T-helper 1 cell treated with Interleukin-12 subunit alpha and Interleukin-12 subunit beta and Interleukin-4 antibody, amounts not matched to agents 30 μg/mL and 1 μg/mL, for 36 hours (primary cell): Measurements from ENCODE around the gene MAP3K1.
"Not testable (repeated sequence)": the region's sequence is repeated elsewhere in the genome, so short reads cannot be mapped to it uniquely, and the experiment has no call there.

ENCODE experiments used
- H3K27ac Mint-ChIP-seq: one replicate; pipeline ENCODE4 v1.8.0; 2021; ENCODE audit warnings: mild to moderate bottlenecking, mixed read lengths
- H3K27me3 Mint-ChIP-seq: one replicate; pipeline ENCODE4 v1.8.0; 2021; ENCODE audit warnings: low read depth, mixed read lengths
- H3K36me3 Mint-ChIP-seq: one replicate; pipeline ENCODE4 v1.8.0; 2021; ENCODE audit warnings: low read depth, mixed read lengths
- H3K4me1 Mint-ChIP-seq: one replicate; pipeline ENCODE4 v1.8.0; 2021; ENCODE audit warnings: low read depth, mixed read lengths
- H3K4me3 Mint-ChIP-seq: one replicate; pipeline ENCODE4 v1.8.0; 2021; ENCODE audit warnings: mild to moderate bottlenecking, moderate library complexity, mixed read lengths
- H3K9me3 Mint-ChIP-seq: one replicate; pipeline ENCODE4 v1.8.0; 2021; ENCODE audit warnings: mixed read lengths

The MAP3K1 gene

DNA sequence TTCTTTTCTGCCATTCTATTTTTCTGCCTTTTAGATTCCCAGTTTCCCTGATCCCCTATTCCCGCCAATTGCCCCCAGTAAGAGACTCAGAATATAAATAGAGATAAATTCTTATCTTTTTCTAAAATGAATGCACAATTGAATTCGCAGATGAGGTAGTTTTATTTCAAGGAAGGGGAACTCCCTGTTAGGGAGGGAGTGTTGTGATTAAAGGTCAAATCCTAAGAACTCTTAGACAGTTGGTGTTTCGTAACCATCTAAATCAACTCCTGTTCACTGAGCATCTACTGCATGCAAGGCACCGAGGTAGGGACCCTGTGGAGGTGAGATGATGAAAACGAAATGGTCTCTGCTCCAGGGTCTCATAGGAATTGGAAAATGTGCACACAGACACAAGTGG, 7.7 kb upstream of the MAP3K1 start:
- Mint-ChIP-seq H3K4me3 (no peak overlapping the region), H3K9me3 (no peaks in the 10 kb centered on the region), H3K27ac (no peak overlapping the region), H3K27me3 (peaks cover 4% of the 10 kb centered on the region), H3K36me3 (peaks cover under 1% of the 10 kb centered on the region), H3K4me1 (peaks cover 11% of the 10 kb centered on the region)

DNA sequence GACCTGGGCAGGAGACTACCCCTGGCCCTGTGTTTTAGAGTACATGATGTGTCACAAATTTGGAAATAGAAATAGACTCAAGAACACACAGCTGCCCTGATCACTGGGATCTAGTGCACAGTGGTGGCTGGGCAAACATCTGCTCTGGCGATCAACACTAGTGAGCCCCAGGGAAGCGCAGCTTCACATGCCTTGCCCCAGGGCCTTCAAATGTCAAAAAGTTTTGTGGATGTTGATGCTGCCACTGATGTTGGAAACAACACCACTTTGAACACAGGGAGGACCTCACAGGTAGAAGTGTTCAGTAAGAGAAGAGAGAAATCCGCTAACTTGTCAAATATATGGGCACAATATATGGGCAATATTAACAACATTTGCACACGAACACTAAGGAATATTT, 7.1 kb upstream of the MAP3K1 start:
- Mint-ChIP-seq H3K36me3 (peaks cover 4% of the 10 kb centered on the region), H3K27ac (no peak overlapping the region), H3K4me3 (no peak overlapping the region), H3K4me1 (peaks cover 12% of the 10 kb centered on the region), H3K27me3 (peaks cover 5% of the 10 kb centered on the region), H3K9me3 (no peaks in the 10 kb centered on the region)

DNA sequence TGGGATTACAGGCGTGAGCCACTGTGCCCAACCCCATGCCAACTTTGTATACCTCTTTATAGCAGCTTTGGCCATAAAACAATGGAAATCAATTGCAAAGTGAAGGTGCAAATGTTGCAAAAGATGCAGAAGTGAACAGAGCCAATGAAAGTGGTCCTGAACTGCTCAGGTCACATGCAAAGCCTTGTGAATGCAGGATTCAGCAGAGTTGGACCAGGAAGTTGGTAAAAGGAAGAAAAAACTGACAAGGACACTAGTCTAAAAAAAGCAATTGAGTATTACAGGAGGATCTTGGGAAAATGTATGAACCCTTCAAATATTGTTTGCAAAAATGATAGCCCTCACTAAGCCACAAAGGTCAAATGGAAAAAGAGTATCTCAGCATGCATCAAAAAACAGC, 4.5 kb upstream of the MAP3K1 start:
- Mint-ChIP-seq H3K4me3 (no peak overlapping the region), H3K36me3 (peaks cover 5% of the 10 kb centered on the region), H3K4me1 (peaks cover 14% of the 10 kb centered on the region), H3K27ac (no peak overlapping the region), H3K27me3 (peaks cover 7% of the 10 kb centered on the region), H3K9me3 (no peaks in the 10 kb centered on the region)

DNA sequence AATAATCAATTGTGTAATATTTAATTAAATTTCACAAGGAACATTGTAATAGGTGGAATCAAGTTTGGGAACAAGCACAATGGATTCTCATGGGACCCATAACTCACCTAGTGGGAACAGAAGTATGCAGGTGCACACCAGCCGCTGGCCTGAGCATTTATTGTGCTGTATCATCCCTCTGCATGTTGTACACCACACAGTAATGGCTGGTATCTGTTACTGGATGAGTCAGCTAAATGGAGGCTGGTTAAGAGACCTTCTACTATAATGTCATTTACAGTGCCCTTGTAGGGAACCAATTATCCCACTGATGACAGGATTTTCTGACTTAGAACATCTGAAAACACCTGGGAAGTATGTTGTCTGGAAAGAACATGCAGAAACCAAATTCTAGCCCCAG, 3.2 kb upstream of the MAP3K1 start:
- Mint-ChIP-seq H3K27ac (no peak overlapping the region), H3K9me3 (no peaks in the 10 kb centered on the region), H3K36me3 (peaks cover 8% of the 10 kb centered on the region), H3K4me3 (no peak overlapping the region), H3K27me3 (peaks cover 7% of the 10 kb centered on the region), H3K4me1 (peaks cover 15% of the 10 kb centered on the region)

DNA sequence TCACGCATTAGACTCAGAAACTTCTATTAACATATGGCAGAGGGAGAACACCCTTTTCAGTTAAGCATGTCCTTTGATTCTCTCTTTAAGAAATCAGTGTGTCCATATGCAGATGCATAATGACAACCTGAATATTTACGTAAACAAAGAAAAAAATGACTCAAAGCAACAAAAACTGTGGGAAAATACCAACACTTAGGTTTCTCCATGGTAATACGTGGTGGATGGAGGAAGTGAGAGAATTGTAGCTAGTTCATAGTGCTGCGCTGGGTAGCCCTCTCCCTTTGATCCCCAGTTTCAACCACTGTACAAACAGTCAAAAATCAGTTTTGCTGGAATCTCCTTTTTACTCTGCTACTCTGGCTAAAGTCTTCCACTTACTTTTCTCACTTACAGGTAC, 2.0 kb upstream of the MAP3K1 start:
- Mint-ChIP-seq H3K4me3 (peak overlapping the region; percentile 83), H3K9me3 (no peaks in the 10 kb centered on the region), H3K27ac (peak overlapping the region; percentile 18), H3K36me3 (peaks cover 13% of the 10 kb centered on the region), H3K4me1 (peaks cover 25% of the 10 kb centered on the region), H3K27me3 (peaks cover 3% of the 10 kb centered on the region)

DNA sequence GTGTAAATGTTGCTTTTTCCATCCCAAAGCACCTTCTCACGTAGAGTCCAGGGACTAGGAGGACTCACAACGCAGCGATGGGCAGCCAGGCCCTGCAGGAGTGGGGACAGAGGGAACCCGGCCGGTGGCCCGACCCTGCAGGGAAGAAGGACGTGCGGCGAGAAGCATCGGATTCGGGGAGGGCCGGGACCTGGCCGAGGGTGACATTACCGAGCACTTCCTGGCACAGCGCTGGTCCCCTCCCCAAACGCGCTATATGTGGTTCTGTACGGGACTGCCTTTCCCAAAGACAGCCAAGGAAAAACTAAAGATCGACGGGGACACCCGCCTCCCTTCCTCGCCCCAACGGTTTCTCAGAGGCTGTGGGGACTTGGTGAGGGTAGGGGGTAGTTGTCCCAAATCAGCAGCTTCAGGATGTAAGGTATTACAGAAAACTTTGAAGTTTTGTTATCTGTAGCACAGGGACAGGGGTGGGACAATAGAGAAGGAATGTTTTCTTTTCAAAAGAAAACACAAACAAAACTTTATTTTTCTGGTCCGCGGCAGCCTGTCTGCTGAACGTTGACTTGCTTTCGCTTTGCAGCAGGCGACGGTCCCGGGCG, 887 bp upstream of the MAP3K1 start:
- peaks cover 33% of the 10 kb centered on the region for H3K4me1 Mint-ChIP-seq
- no peaks in the 10 kb centered on the region for H3K9me3 Mint-ChIP-seq
- peaks cover 3% of the 10 kb centered on the region for H3K27me3 Mint-ChIP-seq
- peaks cover 14% of the 10 kb centered on the region for H3K36me3 Mint-ChIP-seq
- peak overlapping the region; percentile 83 for H3K4me3 Mint-ChIP-seq
- peak overlapping the region; percentile 81 for H3K27ac Mint-ChIP-seq

DNA sequence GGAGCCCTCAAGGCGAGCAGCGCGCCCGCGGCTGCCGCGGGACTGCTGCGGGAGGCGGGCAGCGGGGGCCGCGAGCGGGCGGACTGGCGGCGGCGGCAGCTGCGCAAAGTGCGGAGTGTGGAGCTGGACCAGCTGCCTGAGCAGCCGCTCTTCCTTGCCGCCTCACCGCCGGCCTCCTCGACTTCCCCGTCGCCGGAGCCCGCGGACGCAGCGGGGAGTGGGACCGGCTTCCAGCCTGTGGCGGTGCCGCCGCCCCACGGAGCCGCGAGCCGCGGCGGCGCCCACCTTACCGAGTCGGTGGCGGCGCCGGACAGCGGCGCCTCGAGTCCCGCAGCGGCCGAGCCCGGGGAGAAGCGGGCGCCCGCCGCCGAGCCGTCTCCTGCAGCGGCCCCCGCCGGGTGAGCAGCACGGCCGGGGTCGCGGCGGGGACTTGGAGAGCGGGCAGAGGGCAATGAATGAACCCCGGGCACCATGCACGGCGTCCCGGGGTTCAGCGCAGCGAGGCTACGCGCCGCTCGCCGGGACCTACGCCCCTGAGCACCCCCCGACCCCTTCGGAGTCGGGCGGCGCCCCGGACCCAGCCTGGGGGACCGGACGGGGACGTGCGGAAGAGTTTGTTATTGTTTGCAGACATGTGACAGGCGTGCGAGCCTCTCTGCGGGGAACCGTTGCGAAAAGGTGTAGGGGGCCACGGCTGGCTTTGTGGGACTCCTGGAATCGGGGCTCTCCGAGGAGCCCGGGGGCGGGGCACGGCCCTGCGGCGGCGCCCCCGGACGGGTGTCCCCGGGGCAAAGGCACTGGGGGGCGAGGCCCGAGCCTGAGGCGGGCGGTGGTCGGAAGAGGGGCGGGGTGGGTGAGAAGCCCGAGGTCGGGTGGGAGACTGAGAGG, 553 bp downstream of the MAP3K1 start:
- Mint-ChIP-seq H3K4me1 (peaks cover 40% of the 10 kb centered on the region), H3K27ac (peak overlapping the region; percentile 52), H3K27me3 (peaks cover 3% of the 10 kb centered on the region), H3K9me3 (no peaks in the 10 kb centered on the region), H3K36me3 (peaks cover 18% of the 10 kb centered on the region), H3K4me3 (peak overlapping the region; percentile 91)

DNA sequence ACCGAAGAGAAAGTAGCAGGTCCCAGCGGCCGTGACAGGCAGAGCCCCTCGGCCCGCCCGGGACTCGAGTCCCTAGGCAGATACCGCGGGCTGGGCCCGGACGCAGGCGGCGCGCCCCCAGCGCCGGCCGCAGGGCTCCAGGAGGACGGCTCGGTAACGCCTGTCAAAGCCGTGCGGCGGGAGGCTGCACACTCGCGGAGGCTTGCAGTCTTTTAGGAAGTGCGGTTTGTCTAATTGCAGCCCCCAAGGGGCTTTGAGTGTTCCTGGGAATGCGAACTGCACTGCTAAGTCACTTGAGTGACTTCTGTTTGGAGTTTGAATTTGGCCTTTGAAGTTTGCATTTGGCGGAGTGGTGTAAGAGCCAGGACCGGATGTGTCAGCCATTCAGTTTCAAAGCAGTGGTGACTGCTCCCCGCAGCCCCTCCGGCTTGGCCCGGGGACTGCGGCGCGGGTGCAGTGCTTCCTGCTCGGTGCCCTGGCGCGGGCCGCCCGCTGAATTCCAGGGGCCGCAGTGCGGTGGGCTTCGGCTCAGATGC, 1.3 kb downstream of the MAP3K1 start:
- Mint-ChIP-seq H3K4me3 (peak overlapping the region; percentile 91), H3K9me3 (no peaks in the 10 kb centered on the region), H3K36me3 (peaks cover 21% of the 10 kb centered on the region), H3K27me3 (peaks cover 3% of the 10 kb centered on the region), H3K27ac (peak overlapping the region; percentile 91), H3K4me1 (peaks cover 38% of the 10 kb centered on the region)

DNA sequence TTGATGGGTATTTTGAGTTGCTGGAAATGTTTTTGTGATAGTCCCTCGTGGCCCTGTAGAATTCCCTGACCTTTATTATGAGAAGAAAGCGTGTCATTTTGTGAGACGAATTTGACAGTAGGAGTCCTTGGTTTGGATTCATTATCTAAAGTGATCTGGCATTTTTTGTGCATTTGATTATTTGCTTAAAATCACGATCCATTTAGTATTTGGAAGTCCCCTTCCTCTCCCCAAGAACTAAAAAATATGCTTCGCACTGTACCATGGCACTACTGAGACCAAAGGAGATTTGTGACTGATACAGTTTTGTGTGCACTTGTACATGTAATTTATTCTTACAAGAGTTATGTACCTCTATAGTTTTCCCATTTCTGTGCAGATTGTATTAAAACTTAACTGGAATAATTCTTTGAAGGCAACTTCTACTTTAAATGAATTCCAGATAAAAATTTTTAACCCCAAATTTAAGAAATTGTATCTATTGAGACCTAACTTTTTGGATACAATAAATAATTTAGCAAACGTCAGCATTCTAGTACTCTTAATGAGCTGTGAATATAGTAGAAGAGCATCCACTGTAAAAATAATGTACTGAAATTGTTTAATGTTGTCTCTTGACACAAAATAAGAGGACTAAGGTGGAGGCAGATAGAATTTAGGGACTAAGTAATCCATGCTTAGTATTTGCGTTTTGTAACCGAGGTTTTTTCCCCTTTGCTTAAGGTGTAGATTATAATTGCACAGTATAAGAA, 2.1 kb downstream of the MAP3K1 start:
- Mint-ChIP-seq H3K4me3 (peak overlapping the region; percentile 91), H3K27me3 (peaks cover 3% of the 10 kb centered on the region), H3K27ac (peak overlapping the region; percentile 91), H3K9me3 (no peaks in the 10 kb centered on the region), H3K36me3 (peaks cover 23% of the 10 kb centered on the region), H3K4me1 (peaks cover 38% of the 10 kb centered on the region)

DNA sequence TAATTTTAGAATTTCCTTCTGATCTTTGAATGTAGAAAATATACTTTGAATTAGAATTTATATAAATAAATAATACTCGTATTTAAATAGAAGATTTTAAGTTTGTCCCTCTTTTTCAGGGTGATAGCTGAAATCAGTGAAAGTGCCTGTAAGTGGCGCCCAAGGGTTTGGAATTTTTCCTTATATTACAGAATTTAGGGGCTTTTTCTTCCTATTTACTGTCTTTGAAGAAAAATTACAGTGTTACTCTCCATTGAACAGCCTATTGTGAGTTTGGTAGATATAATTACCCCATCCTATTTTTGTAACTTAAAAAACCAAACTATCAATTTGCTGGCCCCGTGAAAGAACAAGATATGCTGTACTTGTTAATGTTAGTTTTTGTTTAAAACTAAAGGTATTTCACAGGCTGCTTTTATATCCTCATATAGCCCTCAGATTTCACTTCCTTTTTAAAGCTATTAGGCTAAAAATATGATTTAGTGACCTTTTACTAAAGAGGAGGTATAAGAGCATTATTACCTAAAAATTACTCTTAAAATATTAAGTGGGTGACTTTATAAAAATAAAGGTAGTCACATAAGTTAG, 3.2 kb downstream of the MAP3K1 start:
- Mint-ChIP-seq H3K4me1 (peaks cover 41% of the 10 kb centered on the region), H3K27me3 (no peaks in the 10 kb centered on the region), H3K4me3 (peak overlapping the region; percentile 70), H3K9me3 (no peaks in the 10 kb centered on the region), H3K27ac (no peak overlapping the region), H3K36me3 (peaks cover 24% of the 10 kb centered on the region)

DNA sequence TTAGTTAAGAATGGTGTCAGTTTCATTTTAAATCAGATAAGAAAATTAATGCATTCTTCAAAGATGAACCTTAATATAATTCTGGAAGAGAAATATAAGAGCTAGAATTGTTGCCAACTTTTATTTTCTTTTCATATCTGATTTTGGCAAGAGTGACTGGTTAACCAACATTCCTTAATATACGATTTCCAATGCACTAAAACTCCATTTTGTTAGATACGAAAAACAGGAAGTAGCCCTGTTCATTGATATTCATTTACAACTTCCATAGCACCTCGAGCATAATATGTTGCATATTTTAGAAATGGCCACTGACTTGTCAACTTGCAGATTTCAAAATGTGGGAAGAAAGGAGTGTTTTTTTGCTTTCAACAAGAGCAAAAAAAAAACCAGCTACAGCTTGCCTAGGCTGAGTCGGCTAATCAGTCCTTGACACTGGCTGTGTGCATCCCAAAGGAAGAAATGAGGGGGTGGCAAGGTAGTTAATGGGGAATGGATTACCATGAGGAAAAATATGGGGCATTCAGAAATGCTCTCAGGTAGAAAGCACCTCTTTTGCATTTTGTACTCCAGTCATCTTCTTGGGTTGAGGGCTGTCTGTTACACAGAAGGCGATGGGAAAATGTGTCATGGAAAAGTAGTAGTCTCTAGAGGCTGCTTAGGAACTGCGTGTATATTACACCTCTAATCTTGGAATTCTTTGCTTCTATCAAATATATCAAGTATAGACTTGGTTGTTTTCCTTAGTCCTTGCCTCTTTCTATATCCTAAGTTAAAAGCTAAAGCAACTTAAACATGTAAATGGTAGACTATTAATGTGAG, 3.9 kb downstream of the MAP3K1 start:
- Mint-ChIP-seq H3K9me3 (no peaks in the 10 kb centered on the region), H3K27me3 (no peaks in the 10 kb centered on the region), H3K4me3 (peak overlapping the region; percentile 70), H3K36me3 (peaks cover 26% of the 10 kb centered on the region), H3K27ac (no peak overlapping the region), H3K4me1 (peaks cover 38% of the 10 kb centered on the region)

DNA sequence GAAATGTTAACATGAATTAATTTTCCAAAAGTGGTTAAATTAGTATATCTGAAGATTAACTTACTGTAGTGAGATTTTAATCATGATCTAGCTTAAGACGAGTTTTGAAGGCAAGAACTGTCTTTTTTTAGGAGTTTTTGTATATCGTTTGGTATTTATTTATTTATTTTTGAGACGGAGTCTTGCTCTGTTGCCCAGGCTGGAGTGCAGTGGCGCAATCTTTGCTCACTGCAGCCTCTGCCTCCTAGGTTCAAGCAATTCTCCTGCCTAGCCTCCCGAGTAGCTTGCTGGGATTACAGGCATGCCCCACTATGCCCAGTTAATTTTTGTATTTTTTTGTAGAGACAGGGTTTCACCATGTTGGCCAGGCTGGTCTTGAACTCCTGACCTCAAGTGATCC, 6.5 kb downstream of the MAP3K1 start:
- not testable (repeated sequence) for H3K9me3 Mint-ChIP-seq, H3K27ac Mint-ChIP-seq
- peaks cover 27% of the 10 kb centered on the region for H3K36me3 Mint-ChIP-seq

DNA sequence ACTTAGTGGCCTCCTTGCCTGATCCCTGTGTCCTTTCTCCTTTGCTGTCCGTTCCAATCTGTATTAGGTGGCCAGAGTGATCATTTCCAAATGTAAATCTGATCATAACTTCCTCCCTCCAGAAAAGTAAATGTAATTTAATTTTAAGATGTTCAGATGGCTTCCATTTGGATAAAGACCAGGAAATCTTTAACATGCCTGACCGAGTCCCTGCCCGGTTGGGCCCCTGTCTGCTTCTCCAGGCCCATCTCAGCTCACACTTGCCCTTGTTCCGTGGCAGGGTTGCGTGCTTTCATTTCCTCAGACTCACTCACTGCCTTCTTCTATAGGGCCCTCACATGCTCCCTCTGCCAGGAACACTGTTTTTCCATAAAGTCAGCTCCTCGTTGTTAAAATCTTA, 7.6 kb downstream of the MAP3K1 start:
- Mint-ChIP-seq H3K27ac (no peak overlapping the region), H3K9me3 (no peaks in the 10 kb centered on the region), H3K27me3 (no peaks in the 10 kb centered on the region), H3K4me1 (peaks cover 53% of the 10 kb centered on the region), H3K36me3 (peaks cover 19% of the 10 kb centered on the region), H3K4me3 (no peak overlapping the region)

More for the DNA sequence above, 6.5 kb downstream of the MAP3K1 start:
- not testable (repeated sequence) for H3K27me3 Mint-ChIP-seq, H3K4me3 Mint-ChIP-seq
- peaks cover 55% of the 10 kb centered on the region for H3K4me1 Mint-ChIP-seq
